Right lobe of liver (tissue), 6 donors: ENCODE results near the gene KLHL1. TPM values are rescaled to one million over a fixed set of nuclear protein-coding genes. Genes with fewer than 3 reads are reported as not detected.
"Not testable (repeated sequence)": the region's sequence is repeated elsewhere in the genome, so short reads cannot be mapped to it uniquely, and the experiment has no call there.

Experiments
- ATAC-seq, 4 donors: fragments of 200-7000 bp; cut with Tn5 transposase; one replicate each; pipeline ENCODE4 v1.9.1; 2020; ENCODE audit warnings: mild to moderate bottlenecking in 4 of 4, moderate library complexity in 4 of 4
- DNase-seq, 3 donors: peaks; one replicate each; pipeline ENCODE4 v3.0.0-alpha.2; 2020
- H3K27ac ChIP-seq, 3 donors: fragments of 200-600 bp; one replicate each; pipeline ENCODE4 v1.8.0; 2022
- H3K27me3 ChIP-seq, 2 donors: fragments of 200-600 bp; one replicate each; pipeline ENCODE4 v1.8.0; 2022
- H3K36me3 ChIP-seq, 4 donors: fragments of 200-600 bp; sonication (generic) in 1 of 4; one replicate each; pipeline versions ENCODE4 v1.5.1 to v1.8.0; 2017 to 2022; ENCODE audit warnings: control low read depth in 1 of 4
- H3K4me1 ChIP-seq, 4 donors: fragments of 200-600 bp; sonication (generic) in 1 of 4; one replicate each; pipeline versions ENCODE4 v1.5.1 to v1.8.0; 2017 to 2022; ENCODE audit warnings: control low read depth in 1 of 4
- H3K4me3 ChIP-seq, 3 donors: fragments of 200-600 bp; one replicate each; pipeline ENCODE4 v1.8.0; 2022
- H3K9me3 ChIP-seq, 4 donors: fragments of 200-600 bp; sonication (generic) in 1 of 4; one replicate each; pipeline versions ENCODE4 v1.5.1 to v1.8.0; 2017 to 2022; ENCODE audit warnings: control low read depth in 1 of 4
- POLR2A ChIP-seq: fragments of 450-650 bp; IDR thresholded peaks from one replicate; pipeline ENCODE4 v1.6.1; 2017; ENCODE audit warnings: antibody characterized with exemption, mild to moderate bottlenecking
- WGBS: methylation state at CpG from one replicate; pipeline ENCODE4 v1.1.6; 2018; ENCODE audit warnings: low coverage, low lambda C conversion rate; ENCODE audit not compliant: insufficient coverage; ENCODE audit errors: missing lambda C conversion rate; 5-methylcytosine and 5-hydroxymethylcytosine counted together
- intact Hi-C, 2 donors: fragments of 100-400 bp; cut with DNase I; formaldehyde crosslinking; loops; one replicate each; pipeline versions ENCODE4 v1.11.2 to v1.14.1; 2022
- long read RNA-seq: library from polyadenylated mRNA; unstranded; transcript quantifications from one replicate; pipeline ENCODE4 v2.0.0, GENCODE V29; 2019
- total RNA-seq, 6 experiments: library from RNA; depleted of rRNA in 2 of 6; stranded (reverse); fragments of >200 nt in 2 of 6; fragmentation: NEBNext Ultra II Directional in 3 of 6; extraction: Animal tissue kit (Norgen Biotek cat#: 25700) in 3 of 6; gene quantifications; one replicate each; pipeline versions ENCODE4 v1.1.0 to v1.2.4, GENCODE V29; 2016 to 2023
- TF ChIP-seq, protein P1 (sequence below), 4 donors: fragments of 200-600 bp in 3 of 4; fragments of 450-650 bp in 1 of 4; IDR thresholded peaks; one replicate each; pipeline versions ENCODE4 v1.5.1 to v1.8.0; 2016 to 2022; ENCODE audit warnings: antibody characterized with exemption in 4 of 4, mild to moderate bottlenecking in 2 of 4
- donor health status: DM: no; HTN: yes; CAD: no.
- donor health status: DM: no; HTN: no; CAD: no.
- donor health status: DM: no; HTN: no; CAD: no.
- donor health status: DM: no; HTN: yes; CAD: no.
- donor health status: DM: no; HTN: yes; CAD: no.

KLHL1 gene, protein sequence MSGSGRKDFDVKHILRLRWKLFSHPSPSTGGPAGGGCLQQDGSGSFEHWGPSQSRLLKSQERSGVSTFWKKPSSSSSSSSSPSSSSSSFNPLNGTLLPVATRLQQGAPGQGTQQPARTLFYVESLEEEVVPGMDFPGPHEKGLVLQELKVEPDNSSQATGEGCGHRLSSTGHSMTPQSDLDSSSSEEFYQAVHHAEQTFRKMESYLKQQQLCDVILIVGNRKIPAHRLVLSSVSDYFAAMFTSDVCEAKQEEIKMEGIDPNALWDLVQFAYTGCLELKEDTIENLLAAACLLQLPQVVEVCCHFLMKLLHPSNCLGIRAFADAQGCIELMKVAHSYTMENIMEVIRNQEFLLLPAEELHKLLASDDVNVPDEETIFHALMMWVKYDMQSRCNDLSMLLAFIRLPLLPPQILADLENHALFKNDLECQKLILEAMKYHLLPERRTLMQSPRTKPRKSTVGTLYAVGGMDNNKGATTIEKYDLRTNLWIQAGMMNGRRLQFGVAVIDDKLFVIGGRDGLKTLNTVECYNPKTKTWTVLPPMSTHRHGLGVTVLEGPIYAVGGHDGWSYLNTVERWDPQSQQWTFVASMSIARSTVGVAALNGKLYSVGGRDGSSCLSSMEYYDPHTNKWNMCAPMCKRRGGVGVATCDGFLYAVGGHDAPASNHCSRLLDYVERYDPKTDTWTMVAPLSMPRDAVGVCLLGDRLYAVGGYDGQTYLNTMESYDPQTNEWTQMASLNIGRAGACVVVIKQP
- not detected for total RNA-seq
- long read RNA-seq, result 0 reads

DNA sequence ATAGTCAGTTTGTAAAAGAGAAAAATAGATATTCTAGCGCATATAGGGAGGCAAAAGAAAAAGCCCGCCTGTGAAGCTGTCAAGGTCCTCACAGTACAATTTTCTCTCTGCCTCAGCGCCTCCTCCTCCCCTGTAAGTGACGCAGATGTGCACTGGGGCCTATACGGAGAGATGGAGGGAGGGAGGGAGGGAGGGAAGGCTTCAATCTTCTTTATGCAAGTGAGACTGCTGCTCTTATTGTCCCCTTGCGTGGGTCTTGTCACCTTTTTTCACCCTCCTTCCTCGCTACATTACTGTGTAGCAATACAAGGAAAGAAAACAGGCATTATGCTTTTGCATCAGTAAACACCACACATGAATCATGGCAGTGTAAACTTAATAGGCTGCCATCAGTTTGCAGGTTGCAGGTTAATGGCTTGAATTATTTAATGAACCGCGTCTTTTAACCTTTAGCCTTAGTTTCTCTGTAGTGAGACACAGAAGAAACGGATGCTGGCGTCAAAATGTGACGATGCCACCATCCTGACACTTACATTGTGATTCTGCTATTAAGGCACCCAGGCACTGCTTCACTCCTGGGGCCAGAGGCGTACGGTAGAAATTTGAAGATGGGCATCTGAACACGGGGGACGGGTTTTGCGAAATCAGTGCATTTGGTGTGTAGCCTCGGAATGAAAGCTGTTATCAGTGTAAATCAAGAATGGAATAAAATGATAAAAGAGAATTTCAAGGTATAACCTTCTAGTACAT is at the start of gene KLHL1:
Gene KLHL1 (minus strand): TSS at position 97 of the 750 bp plus-strand sequence. CDS start 753 bp downstream, outside the sequence.
- intact Hi-C loops, result no loop called here
- no peak within 1 kb of the TSS for H3K4me3 ChIP-seq
- 35% methylated on average over 18 of the region's 18 CpGs for WGBS

DNA sequence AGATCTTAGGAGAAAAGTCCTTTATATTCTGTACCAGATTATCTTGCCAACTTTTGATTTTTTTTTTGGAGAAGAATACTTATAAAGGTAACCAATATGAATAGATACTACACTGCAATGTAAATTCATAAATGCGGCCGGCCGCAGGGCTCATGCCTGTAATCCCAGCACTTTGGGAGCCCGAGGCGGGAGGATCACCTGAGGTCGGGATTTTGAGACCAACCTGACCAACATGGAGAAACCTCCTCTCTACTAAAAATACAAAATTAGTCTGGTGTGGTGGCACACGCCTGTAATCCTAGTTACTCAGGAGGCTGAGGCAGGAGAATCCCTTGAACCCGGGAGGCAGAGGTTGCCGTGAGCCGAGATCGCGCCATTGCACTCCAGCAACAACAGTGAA is 34.4 kb upstream of the KLHL1 start:
- not testable (repeated sequence) for H3K4me3 ChIP-seq

More for the DNA sequence above, at the start of gene KLHL1:
- no peak within 1 kb of the TSS for H3K27ac ChIP-seq
- no peaks in the 10 kb centered on the region for H3K9me3 ChIP-seq
- H3K4me1 ChIP-seq, result no peaks in the 10 kb centered on the region
- H3K36me3 ChIP-seq, result no peaks in the 10 kb centered on the region
- no peaks in the 10 kb centered on the region for H3K27me3 ChIP-seq
- ATAC-seq (no peak), DNase-seq (no peak)
- TF ChIP-seq, protein P1, sequence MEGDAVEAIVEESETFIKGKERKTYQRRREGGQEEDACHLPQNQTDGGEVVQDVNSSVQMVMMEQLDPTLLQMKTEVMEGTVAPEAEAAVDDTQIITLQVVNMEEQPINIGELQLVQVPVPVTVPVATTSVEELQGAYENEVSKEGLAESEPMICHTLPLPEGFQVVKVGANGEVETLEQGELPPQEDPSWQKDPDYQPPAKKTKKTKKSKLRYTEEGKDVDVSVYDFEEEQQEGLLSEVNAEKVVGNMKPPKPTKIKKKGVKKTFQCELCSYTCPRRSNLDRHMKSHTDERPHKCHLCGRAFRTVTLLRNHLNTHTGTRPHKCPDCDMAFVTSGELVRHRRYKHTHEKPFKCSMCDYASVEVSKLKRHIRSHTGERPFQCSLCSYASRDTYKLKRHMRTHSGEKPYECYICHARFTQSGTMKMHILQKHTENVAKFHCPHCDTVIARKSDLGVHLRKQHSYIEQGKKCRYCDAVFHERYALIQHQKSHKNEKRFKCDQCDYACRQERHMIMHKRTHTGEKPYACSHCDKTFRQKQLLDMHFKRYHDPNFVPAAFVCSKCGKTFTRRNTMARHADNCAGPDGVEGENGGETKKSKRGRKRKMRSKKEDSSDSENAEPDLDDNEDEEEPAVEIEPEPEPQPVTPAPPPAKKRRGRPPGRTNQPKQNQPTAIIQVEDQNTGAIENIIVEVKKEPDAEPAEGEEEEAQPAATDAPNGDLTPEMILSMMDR (IDR thresholded peaks at IDR 0.05), result no peak
- no peak for TF ChIP-seq POLR2A

DNA sequence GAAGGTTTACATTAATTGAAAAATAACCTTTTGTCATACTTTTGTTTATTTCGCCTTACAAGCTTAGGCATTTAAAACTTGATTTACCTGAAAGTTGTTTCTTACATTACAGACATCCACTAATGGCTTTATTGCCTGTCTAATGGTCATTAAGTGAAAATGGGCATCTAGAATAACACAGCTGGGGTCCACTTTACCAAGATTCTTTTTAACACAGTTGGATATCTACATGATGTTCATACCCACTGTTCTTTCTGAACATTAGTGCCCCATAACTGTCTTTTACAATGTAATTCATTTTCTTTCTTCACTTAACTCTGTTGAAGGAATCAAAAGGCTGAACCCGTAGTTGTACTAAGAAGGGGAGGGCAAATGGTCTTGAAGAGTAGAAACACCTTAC is 19.8 kb upstream of the KLHL1 start:
- no peaks in the 10 kb centered on the region for H3K27me3 ChIP-seq

More for the DNA sequence above, 34.4 kb upstream of the KLHL1 start:
- DNase-seq, H3K27me3 ChIP-seq, H3K9me3 ChIP-seq, H3K27ac ChIP-seq, ATAC-seq, H3K36me3 ChIP-seq, intact Hi-C loops, H3K4me1 ChIP-seq: not testable (repeated sequence)
- WGBS, result 73% methylated on average over 11 of the region's 12 CpGs

DNA sequence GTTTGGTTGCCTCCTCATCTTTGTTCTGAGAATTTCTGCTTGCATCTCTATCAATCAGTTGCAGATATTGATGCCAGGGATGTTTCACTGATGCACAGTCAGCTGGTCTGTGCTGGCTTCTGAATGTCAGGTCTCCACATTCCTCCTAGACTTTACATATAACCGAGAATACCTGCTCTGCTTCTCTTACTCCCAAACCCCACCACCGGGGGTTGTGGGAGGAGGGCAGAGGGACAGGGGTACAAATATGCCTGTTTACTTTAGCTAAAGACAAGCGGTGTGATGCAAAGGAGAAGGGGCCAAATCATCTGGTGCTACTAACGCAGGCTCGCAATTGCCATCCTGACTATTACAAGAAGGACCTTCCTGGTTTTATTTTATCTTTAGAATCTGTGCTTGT is 17.4 kb upstream of the KLHL1 start:
- Histone ChIP-seq H3K4me3 (no peak overlapping the region), H3K27ac (no peak overlapping the region), H3K4me1 (no peaks in the 10 kb centered on the region), H3K36me3 (no peaks in the 10 kb centered on the region), H3K27me3 (no peaks in the 10 kb centered on the region), H3K9me3 (no peaks in the 10 kb centered on the region)
- intact Hi-C loops, result no loop called here
- no peak for TF ChIP-seq POLR2A
- TF ChIP-seq, protein P1 (IDR thresholded peaks at IDR 0.05), result no peak
- DNase-seq, result no peak
- ATAC-seq, result no peak
- 51% methylated on average over 5 of the region's 5 CpGs for whole genome bisulfite sequencing

More for the DNA sequence above, 19.8 kb upstream of the KLHL1 start:
- intact Hi-C loops, result no loop called here
- Histone ChIP-seq H3K9me3 (no peaks in the 10 kb centered on the region), H3K4me1 (no peaks in the 10 kb centered on the region), H3K4me3 (no peak overlapping the region), H3K36me3 (no peaks in the 10 kb centered on the region), H3K27ac (no peak overlapping the region)
- no peak for ATAC-seq
- 60% methylated on average over 2 of the region's 2 CpGs for WGBS
- no peak for TF ChIP-seq POLR2A
- TF ChIP-seq, protein P1 (IDR thresholded peaks at IDR 0.05), result no peak
- DNase-seq, result no peak
